ENCODE measurements around the gene MVB12B.

Gene MVB12B

GRCh38 chr9:126496781-126497659 lies 170.4 kb downstream of the MVB12B start:
- no peak for DNase-seq

- DNase-seq = no peak
Observed at GRCh38 chr9:126497660-126498275, 171.1 kb downstream of the MVB12B start.

DNA sequence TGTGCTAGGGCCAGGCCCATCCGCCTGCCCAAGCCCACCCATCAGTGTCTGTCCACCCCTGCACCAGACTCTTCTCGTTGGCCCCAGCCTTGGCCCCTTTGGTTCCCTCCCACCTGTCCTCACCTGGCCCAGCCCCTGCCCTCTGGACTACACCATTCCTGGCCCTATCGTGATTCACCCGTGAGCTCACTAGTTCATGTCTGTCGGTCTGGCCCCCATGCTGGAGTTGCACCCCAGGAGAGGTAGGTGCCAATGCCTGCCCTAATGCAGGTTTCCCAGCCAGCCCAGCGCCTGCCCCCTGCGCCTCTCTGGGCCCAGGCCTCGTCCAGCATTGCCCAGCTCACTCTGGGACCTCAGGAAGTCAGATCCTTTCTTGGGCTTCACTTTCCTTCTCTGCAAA lies 171.7 kb downstream of the MVB12B start:
- no peak for DNase-seq

DNA sequence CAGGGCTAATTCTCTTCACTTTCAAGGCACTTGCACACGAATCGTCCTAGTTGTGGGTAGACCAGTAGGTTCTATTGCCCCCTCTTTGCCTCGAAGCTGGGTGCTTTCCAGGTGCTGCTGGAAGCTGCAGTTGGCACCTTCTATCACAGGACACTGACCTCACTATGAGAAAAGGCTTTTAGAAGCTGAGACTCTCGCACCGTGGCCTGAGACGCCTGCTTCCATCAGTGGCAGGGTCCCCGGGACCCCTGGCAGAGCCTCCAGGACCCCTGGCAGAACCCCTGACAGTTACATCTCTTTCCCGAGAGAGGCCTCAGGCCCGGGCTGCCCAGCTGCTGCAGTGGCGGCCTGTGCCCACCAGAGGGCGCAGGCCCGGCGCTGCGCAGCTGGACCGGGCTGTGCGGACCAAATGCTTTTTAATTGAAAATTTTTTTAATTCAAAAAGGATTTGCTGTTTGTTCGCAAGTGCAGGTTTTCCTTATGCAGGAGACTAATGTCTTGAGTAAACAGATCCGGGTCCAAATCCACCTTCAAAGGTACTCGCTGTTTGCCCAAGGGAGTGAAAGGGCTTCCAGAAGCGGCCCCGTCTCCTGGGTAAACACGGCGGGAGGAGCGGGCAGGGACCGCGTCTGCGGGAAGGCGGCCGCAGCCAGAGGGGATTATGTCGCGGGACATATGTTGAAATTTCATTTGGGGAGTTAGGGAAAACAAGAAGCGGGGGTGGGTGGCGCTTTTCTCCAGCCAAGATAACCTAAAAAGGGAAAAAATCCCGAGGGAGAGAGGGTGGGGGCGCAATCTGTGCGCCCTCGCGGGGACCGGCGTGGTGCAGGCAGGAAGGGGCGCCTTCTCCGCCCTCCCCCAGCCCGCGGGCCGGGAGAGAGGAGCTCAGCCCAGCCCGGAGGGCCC lies 172.6 kb downstream of the MVB12B start:
- DNase-seq = no peak

DNA sequence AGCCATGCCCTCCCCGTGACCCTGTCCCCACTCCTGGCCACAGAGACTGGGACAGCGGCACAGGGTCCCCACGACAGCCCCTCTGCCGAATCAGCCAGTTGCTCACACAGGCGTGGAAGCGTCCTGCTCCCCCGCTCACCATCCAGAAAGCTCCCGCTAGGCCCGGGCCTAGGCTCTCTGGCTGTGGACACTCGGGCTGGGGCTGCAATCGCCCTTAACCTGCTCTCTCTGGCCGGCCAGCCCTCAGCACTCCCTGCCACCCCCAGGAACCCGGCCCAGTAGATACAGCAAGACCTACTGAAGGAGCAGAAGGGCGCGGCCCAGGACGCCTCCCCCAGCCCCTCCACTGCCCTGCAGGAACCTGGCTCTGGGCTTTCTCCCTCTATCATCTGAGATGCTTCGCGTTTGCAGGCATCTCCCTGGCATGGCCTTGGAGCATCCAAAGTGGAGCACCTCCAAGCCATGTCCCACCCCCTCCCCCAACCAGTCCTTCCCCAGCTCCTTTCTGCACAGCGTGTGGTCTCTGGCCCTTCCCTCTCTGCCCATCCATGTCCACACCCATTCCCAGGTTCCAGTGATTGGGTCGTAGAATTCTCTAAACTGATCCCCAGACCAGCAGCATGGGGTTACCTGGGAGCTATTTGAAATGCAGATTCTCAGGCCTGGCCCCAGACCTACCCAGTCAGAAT lies 173.4 kb downstream of the MVB12B start:
- no peak for DNase-seq

- no peak for DNase-seq
Observed at GRCh38 chr9:126500600-126501382, 174.2 kb downstream of the MVB12B start.

DNA sequence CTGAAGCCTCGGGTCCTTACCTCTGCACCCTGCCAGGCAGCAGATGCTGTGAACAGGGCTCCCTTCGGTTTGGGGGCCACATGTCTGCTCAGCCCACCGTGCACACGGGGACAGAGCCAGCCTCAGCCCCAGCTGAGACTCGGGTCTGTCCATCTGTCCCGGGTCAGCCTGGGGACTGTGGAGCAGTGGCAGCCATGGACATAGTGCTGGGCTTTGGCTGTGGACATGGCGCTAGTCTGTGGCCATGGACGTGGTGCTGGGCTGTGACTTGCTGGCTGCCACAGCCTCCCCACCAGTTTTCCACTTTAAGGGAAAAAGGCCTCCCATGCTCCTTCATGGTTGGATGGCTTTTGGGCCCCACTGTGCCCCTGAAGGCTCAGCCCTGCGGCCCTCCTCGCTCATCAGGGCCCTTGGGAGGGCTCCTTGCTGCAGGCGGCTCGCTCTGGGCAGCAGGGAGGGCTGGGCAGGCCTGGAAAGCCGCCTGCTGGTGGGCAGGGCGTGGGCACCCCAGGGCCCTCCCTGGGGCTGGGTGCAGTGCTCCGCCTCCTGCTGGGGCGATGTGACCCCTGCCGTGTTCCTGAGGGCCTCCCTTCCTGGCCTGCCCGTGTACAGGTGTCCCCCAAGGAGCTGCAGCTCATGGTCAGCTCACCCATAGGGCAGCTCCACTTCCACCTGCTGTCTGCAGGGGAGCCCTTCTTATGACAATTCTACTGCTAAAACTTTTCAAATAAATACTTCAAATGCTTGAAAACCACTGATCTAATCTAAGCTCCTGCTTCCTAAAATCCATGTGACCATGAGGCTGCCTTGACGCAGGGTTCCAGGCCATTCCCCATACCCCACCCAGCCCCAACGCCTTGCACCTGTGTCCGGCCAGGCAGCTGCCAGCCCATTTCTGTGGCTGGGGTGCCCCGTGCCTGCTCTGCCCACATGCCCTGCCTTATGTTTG lies 175.0 kb downstream of the MVB12B start:
- no peak for DNase-seq

- DNase-seq = no peak
Observed at GRCh38 chr9:126502417-126503332, 176.0 kb downstream of the MVB12B start.

DNA sequence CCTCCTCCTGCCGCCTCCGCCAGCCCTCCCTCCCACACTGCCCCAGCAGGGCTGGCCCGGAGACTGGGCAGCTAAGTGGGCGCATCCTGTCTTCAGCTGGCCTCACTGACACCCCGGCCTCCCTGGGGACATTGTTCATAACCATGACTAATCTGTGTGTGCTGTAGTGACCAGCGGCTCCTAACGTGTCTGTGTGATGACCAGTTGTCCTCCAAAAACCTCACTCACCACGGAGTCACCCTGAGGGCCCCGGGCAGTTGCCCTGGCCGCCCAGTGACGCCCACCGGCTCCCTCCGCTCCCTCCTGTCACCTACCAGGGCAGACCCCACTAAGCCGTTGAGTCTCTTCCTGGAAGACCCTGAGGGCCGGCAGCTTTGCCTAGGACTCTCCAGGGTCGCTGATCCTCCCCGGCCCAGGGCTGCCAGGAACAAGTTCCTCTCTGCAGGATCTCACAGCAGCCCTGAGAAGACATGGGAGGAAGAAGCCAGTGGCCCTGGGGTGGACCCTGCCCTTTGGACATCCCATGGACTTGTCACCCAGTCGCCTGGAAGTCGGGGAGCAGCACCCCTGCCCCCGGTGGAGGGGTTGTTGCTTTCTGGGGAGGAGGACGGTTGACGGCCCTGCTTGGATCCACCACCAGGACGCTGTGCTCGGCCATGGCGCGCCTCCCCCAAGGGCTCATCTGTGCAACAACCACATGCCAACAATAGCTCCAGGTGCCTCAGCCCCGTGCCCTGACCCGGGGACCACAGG lies 176.9 kb downstream of the MVB12B start:
- DNase-seq = no peak

DNA sequence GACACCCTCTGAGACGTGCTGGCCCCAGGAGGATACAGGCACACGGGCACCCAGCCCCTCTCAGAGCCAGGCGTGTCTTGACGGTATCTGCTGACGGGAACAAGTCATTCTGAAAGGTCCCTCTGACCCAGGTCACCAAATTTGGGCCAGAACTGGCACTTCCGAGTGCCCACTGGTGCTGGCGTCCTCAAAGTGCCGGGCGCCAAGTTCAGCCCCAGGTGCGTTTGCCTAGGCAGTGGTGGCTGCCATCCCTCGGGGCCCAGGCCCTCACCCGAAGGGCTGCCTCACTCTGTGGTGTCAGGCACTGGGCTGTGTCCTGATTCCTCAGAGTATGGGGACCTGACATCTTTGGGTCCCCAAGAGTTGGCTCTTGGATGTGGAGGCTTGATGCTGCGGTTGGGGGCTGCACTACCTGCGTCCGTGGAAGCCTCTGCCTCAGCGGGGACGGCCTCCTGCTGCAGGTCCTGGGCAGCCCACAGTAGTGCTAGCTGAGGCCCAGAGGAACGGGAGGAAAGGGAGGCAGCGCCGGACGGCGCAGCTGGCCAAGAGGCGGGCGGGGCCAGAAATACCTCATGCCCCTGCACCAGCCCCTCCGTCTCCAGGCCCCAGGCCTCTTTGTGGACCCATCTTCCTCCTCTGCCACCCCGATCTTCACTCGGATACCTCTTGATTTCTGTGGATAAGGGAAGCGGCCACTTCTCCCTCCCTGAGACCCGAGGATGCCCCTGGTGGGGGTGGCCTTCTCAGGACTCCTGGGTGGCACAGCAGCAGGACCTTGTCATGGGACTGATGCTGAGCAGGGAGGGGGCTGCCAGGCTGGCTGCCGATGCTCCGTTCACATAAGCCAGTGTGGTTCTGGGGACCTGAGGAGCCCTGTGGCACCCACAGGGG lies 177.7 kb downstream of the MVB12B start:
- no peak for DNase-seq

- DNase-seq = no peak
Observed at GRCh38 chr9:126504977-126505455, 178.4 kb downstream of the MVB12B start.

DNA sequence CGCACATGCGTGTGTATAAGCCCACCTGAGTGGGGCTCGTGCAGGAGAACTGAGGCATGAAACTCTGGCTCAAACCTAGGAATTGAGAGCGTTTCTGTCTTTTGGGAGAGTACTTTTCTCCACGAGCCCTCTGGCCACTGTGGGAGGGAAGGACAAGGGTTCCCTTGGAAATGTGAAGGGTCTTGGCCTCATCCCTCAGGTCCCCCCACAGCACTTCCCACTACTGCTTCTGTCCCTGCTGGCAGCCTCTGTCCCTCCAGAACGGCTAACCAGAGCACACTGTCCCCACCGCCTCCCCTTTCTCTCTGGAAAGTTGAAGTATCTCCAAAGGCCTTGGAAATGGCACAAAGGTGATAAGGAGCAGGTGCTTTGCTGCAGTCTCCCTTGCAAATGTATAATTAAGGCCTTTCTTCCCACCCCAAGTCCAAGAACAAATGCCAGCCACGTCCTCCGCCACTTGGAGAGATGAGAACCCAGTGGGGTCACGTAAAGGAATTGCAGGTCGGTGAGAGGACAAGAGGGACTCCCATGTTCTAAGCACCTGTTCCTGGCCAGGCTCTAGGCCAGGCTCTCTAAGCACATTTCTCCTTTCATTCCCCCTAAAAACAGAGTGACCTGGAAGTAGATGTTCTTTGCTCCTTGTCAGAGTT lies 179.2 kb downstream of the MVB12B start:
- DNase-seq = no peak

DNA sequence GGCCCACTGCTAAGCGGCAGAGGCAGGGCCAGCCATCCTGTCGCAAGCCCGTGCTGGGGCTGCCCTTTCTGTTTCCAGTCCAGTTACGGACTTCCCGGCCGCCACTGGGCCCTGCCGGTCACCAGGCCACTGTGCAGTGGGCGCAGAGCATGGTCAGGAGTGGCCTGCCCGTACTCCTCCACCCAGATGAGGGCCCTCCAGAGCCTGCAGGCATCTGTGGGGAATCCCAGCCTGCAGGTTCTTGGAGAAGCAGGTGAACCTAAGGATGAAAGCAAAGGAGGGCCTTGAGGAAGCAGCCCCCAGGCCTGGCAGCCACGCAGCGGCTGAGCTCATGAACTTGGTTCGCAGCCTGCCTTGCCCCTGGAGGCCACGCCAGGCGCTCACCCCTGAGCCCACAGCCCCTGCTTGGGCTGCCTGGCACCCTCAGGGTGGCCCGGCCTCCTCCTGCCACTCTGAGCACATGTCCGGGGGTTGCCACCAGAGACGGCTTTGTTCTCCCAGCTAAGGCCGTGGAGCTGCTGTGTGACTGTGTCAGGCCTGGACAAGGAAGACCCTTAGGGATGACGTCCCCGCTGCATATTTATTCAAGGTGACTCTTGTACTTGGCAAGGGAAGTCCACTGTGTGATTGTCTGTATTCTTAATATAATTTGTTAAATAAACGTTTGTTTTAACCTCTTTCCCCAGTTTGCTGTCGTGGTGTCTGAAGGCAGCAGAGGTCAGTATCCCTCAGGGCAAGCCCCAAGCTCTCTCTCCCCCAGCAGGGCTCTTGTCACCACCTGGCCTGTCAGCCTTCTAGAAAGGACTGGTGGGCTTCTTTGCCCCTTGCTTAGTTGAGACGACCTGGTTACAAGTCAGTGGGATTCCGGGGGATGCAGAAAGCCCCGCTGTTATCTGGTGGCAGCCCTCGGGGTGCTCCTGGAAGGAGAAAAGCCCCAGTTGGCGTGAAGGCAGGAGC lies 180.0 kb downstream of the MVB12B start:
- no peak for DNase-seq

DNA sequence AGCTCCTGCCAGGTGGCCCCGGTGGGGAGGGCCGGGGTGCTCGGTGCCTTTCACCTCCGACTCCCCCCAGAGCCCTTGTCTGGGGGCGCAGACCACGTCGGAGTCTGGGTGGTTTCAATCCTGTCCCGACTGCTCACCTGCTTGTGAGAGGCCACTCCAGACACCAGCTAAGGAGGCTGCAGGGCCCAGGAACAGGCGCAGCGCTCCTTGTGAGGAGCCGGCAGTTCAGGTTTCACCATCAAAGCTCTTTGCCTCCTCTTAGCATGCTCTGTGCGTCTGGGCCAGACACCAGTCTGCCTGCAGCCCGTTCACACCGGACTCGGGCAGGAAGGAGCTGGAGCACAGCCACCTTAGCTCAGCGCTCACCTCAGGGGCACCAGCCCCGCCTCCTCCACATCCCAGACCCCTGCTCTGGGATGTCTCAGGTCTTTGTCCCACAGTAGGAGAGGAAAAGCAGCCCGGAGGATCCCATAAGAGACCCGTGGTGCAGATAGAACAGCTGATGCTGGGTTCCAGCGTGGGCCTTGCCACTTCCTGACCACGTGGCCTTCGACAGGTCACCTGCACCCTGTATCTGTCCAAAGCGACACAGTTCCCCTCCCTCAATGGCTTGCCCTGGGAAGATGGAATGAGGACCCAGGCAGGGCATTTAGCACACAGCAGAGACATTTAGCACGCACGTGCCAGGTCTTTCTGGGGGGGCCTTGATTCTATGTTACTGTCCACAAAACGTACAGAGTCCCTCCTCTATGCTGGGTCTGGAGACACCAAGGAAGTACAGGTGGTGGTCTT lies 180.9 kb downstream of the MVB12B start:
- DNase-seq = no peak

DNA sequence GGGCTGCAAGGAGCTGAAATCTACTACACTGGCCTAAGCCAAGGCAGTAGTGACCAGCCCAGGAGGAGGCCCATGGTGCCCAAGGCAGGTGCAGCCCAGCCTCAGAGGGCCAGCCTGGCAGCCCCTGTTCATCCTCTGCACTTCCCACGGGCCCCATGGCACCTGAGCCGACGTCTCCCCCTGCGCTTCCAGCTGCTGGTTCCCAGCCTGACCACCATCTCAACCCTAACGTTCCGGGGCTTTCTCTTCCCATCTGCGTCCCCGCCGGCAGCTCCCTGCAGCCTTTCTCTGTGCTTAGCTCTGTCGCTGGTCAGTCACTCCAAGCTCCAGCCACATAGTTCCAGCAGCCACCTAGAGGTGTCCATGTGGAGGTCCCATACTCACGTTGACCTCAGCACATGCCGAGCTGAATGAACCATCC lies 181.6 kb downstream of the MVB12B start:
- no peak for DNase-seq
